HUES64 (cell line): ENCODE data around the gene ACTR6. TPM values are rescaled to one million over a fixed set of nuclear protein-coding genes. Genes with fewer than 3 reads are reported as not detected.
A peak's percentile ranks its signal among the peaks of the same experiment; 100 is the strongest.

Experiments used
- H3K27ac ChIP-seq: 2 replicates; pipeline ENCODE4 v1.7.0; 2013; ENCODE audit warnings: low read depth, low read length, inconsistent platforms
- H3K27me3 ChIP-seq: 2 replicates; pipeline ENCODE4 v1.6.1; 2013; ENCODE audit warnings: mild to moderate bottlenecking, low read length; ENCODE audit not compliant: insufficient read depth
- H3K36me3 ChIP-seq: 2 replicates; pipeline ENCODE4 v1.6.1; 2013; ENCODE audit warnings: mild to moderate bottlenecking, low read length; ENCODE audit not compliant: insufficient read depth
- H3K4me1 ChIP-seq: 2 replicates; pipeline ENCODE4 v1.6.1; 2013; ENCODE audit warnings: mild to moderate bottlenecking, low read length, moderate library complexity; ENCODE audit not compliant: insufficient read depth
- H3K4me3 ChIP-seq: 2 replicates; pipeline ENCODE4 v1.5.1; 2013; ENCODE audit warnings: mild to moderate bottlenecking, low read length, moderate library complexity
- H3K9ac ChIP-seq: 2 replicates; pipeline ENCODE4 v1.6.1; 2013; ENCODE audit warnings: mild to moderate bottlenecking, low read depth, low read length
- H3K9me3 ChIP-seq: 2 replicates; pipeline ENCODE4 v1.6.1; 2013; ENCODE audit warnings: low read depth, low read length; ENCODE audit not compliant: insufficient read depth
- WGBS: fragments of 150-250, 120-280 bp; methylation state at CpG from one replicate; pipeline ENCODE4 v1.1.7; 2013; ENCODE audit warnings: missing lambda C conversion rate; 5-methylcytosine and 5-hydroxymethylcytosine counted together
- polyA plus RNA-seq, 2 experiments: library from polyadenylated mRNA; stranded (reverse); fragments of 50-300 nt; gene quantifications; one replicate each; pipeline ENCODE4 v1.2.3, GENCODE V29; 2013

ACTR6 gene
- polyA plus RNA-seq (2013, experiment 1 of 2), result 26.7 TPM
- polyA plus RNA-seq (2013, experiment 2 of 2), result 32.5 TPM

- Histone ChIP-seq H3K9ac (peak within 1 kb of the TSS; percentile 84), H3K27ac (peak within 1 kb of the TSS; percentile 50), H3K36me3 (peaks cover 18% of the 10 kb centered on the region), H3K27me3 (no peaks in the 10 kb centered on the region), H3K4me3 (peak within 1 kb of the TSS; percentile 75), H3K9me3 (no peaks in the 10 kb centered on the region), H3K4me1 (peaks cover 5% of the 10 kb centered on the region; the same call in 1 of the 2 replicates)
- under 1% methylated on average over 38 of the region's 38 CpGs for WGBS
These were observed at the start of gene ACTR6 for GRCh38 chr12:100200463-100201181. ACTR6 (plus strand) TSS chr12:100200815; CDS start chr12:100200852, 37 bp downstream.

DNA sequence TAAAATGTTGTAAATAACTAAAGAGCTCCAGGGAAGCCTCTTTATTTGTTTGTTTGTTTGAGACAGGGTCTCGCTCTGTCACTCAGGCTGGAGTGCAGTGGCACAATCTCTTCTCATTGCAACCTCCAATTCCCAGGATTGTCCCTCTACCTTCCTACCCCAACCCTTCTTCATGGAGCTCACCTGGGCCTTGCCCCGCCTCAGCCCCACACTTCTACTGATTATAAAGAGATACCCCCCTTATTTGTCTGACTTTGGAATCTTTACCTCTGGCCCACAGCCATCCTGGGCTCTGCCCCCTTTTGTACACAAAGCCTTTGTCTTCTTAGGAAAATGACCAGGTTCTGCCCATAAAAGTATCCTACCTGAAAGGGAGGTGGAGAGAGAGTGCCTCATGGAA lies 48.8 kb upstream of the ACTR6 start:
- H3K36me3 ChIP-seq, result no peaks in the 10 kb centered on the region
- H3K27me3 ChIP-seq, result no peaks in the 10 kb centered on the region
- H3K27ac ChIP-seq, result peak overlapping the region; percentile 86; the same call in 1 of the 2 replicates
- H3K9ac ChIP-seq, result peak overlapping the region; percentile 23
- H3K4me3 ChIP-seq, result no peak overlapping the region
- H3K4me1 ChIP-seq, result peaks cover 17% of the 10 kb centered on the region
- no peaks in the 10 kb centered on the region for H3K9me3 ChIP-seq
- WGBS, result 50% methylated on average over 2 of the region's 2 CpGs

DNA sequence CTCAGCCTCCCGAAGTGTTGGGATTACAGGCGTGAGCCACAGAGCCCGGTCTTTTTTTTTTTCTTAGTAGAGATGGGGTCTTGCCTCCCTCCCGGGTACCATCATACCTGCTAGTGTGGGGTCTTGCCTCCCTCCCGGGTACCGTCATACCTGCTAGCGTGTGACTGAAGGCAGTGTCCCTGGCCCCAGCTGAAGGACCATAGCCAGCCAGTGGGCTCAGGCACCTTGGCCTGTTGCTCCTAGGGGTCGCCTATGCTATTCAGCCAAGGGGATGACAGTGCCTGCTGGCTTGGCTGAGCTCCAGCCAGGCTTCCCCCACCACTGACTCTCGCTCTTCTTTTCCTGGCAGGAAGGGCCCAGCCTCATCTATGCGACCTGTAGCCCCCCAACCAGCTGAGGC lies 47.5 kb upstream of the ACTR6 start:
- no peaks in the 10 kb centered on the region for H3K36me3 ChIP-seq
- H3K9ac ChIP-seq, result no peak overlapping the region
- no peaks in the 10 kb centered on the region for H3K27me3 ChIP-seq
- no peak overlapping the region for H3K27ac ChIP-seq
- H3K4me1 ChIP-seq, result peaks cover 14% of the 10 kb centered on the region
- WGBS, result 90% methylated on average over 10 of the region's 10 CpGs
- H3K4me3 ChIP-seq, result no peak overlapping the region
- no peaks in the 10 kb centered on the region for H3K9me3 ChIP-seq

DNA sequence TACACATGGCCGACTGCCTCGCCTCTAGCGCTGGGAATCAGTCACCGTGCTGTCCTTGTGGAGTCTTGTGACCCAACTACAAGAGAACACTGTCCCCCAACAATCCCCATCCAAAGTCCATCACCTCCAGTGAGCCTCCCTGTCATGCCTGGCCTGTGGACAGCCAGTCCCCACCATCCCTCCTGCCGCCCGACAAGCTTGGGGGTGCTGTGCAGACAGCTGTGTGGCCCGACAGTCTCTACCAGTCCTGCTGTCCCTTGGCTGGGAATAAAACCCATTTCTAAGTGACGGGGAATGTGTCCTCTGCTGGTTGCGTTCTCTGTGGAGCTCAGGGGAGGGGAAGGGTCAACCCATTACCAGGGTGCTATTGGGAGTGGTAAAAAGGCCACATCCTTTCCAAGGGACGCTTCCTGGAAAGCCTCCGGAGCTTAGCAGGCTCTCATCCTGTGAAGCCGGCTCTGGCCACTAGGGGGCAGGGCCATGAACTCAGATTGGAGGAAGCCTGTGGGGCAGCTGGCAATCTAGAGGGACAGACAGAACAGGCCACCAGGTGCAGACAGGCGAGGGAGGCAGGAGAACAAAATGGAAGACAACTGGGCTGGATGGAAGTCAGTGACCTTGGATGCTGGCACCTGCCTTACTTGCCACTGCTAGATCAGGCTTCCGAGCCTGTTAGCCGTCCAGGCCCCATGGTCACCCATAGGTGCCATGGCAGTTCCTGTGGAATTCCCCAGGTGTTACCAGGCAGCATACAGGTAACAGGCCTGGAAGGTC lies 46.0 kb upstream of the ACTR6 start:
- Histone ChIP-seq H3K27ac (no peak overlapping the region), H3K9me3 (peaks cover 9% of the 10 kb centered on the region; the same call in 1 of the 2 replicates), H3K4me1 (peaks cover 14% of the 10 kb centered on the region), H3K36me3 (no peaks in the 10 kb centered on the region), H3K27me3 (no peaks in the 10 kb centered on the region), H3K4me3 (no peak overlapping the region), H3K9ac (no peak overlapping the region)
- 64% methylated on average over 15 of the region's 15 CpGs for WGBS

- Histone ChIP-seq H3K36me3 (no peaks in the 10 kb centered on the region), H3K27ac (no peak overlapping the region), H3K4me3 (no peak overlapping the region), H3K4me1 (peaks cover 11% of the 10 kb centered on the region), H3K9me3 (peaks cover 9% of the 10 kb centered on the region; the same call in 1 of the 2 replicates), H3K9ac (no peak overlapping the region), H3K27me3 (no peaks in the 10 kb centered on the region)
- 81% methylated on average over 11 of the region's 11 CpGs for WGBS
These were observed 43.7 kb upstream of the ACTR6 start for GRCh38 chr12:100156731-100157426.

- Histone ChIP-seq H3K9ac (no peak overlapping the region), H3K4me3 (no peak overlapping the region), H3K27ac (no peak overlapping the region), H3K4me1 (peaks cover 6% of the 10 kb centered on the region; the same call in 1 of the 2 replicates), H3K9me3 (peaks cover 9% of the 10 kb centered on the region; the same call in 1 of the 2 replicates), H3K27me3 (no peaks in the 10 kb centered on the region), H3K36me3 (no peaks in the 10 kb centered on the region)
- 94% methylated on average over 8 of the region's 8 CpGs for WGBS
These were observed 43.2 kb upstream of the ACTR6 start for GRCh38 chr12:100157427-100157821.

DNA sequence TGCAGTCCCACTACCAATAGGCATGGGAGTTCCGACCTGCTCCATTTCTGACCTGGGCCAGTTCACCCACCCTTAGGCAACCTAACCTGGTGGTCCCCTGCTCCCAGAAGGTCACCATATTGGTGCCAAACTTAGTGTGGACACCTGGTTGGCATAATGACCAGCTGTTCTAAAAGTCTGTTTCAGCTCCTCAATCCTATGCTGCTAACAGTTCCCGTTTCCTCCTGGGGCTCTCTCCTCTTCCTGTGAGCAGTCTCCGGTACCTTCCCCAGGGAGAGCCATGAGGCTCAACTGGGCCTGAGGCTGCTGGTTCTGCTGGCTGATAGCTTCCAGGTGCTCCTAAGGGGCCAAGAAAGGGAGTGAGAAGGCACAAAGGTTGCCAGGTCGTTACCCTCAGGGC lies 42.1 kb upstream of the ACTR6 start:
- Histone ChIP-seq H3K27me3 (no peaks in the 10 kb centered on the region), H3K36me3 (no peaks in the 10 kb centered on the region), H3K9me3 (peaks cover 9% of the 10 kb centered on the region; the same call in 1 of the 2 replicates), H3K4me3 (no peak overlapping the region), H3K27ac (no peak overlapping the region), H3K4me1 (peaks cover 11% of the 10 kb centered on the region), H3K9ac (no peak overlapping the region)
- WGBS, result 95% methylated on average over 4 of the region's 4 CpGs

GRCh38 chr12:100159391-100160104 lies 41.1 kb upstream of the ACTR6 start:
- Histone ChIP-seq H3K4me1 (peaks cover 17% of the 10 kb centered on the region), H3K27ac (peak overlapping the region; percentile 14; the same call in 1 of the 2 replicates), H3K9ac (no peak overlapping the region), H3K36me3 (no peaks in the 10 kb centered on the region), H3K9me3 (peaks cover 9% of the 10 kb centered on the region; the same call in 1 of the 2 replicates), H3K4me3 (no peak overlapping the region), H3K27me3 (no peaks in the 10 kb centered on the region)
- WGBS, result 93% methylated on average over 6 of the region's 9 CpGs

DNA sequence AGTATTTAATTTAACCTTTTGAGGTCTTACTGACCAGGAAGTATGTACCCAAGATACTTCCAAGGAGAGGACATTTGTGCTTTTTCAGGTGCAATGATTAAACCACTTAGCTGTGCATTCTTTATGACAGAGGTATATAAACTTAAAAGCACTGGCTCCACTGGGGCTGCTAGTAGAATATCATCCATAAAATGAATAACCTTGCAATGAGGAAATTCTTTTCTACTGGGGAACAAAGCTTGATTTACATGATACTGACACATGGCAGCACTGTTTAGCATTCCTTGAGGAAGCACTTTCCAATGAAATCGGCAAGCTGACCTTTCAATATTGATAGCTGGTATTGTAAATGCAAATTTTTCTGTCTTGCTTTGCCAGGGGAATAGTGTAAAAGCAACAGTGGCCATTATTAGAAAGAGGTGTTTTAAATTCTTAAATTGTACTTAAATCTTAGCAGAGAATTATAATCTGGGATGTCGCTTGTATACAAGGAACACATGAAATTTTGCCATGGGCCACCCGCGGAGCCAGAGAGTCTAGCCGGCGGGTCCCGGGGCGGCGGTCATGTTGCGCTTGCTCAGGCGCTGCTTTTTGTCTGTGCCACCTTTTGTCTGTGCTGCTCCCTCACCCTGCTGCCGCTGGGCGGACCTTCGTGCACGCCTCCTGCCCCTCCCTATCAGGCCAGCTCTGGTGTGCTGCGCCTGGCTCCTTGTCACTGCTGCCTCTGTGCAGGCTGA lies 37.0 kb upstream of the ACTR6 start:
- H3K9ac ChIP-seq, result peak overlapping the region; percentile 43
- no peaks in the 10 kb centered on the region for H3K27me3 ChIP-seq
- H3K36me3 ChIP-seq, result peaks cover 14% of the 10 kb centered on the region
- 1% methylated on average over 16 of the region's 16 CpGs for WGBS
- peak overlapping the region; percentile 84 for H3K27ac ChIP-seq
- H3K4me1 ChIP-seq, result peaks cover 21% of the 10 kb centered on the region
- peak overlapping the region; percentile 47 for H3K4me3 ChIP-seq
- H3K9me3 ChIP-seq, result peaks cover 8% of the 10 kb centered on the region; the same call in 1 of the 2 replicates

- Histone ChIP-seq H3K4me3 (peak overlapping the region; percentile 30; the same call in 1 of the 2 replicates), H3K9ac (no peak overlapping the region), H3K36me3 (peaks cover 14% of the 10 kb centered on the region), H3K27ac (peak overlapping the region; percentile 34; the same call in 1 of the 2 replicates), H3K9me3 (peaks cover 2% of the 10 kb centered on the region; the same call in 1 of the 2 replicates), H3K4me1 (peaks cover 21% of the 10 kb centered on the region), H3K27me3 (no peaks in the 10 kb centered on the region)
- 52% methylated on average over 6 of the region's 7 CpGs for WGBS
These were observed 36.4 kb upstream of the ACTR6 start for GRCh38 chr12:100164153-100164704.
